WI38 (cell line): Measurements from ENCODE around the gene SYNJ2BP.

ENCODE experiments used
- H3K4me3 ChIP-seq: 2 replicates; pipeline ENCODE4 v1.5.1; 2011; ENCODE audit warnings: low read depth, mild to moderate bottlenecking, control low read depth, low read length
- CTCF ChIP-seq: IDR thresholded peaks from 2 replicates; pipeline ENCODE4 v1.5.1; 2012; ENCODE audit warnings: low read depth, mild to moderate bottlenecking, control low read depth, low read length

Gene SYNJ2BP

GRCh38 chr14:70398706-70399431 lies 18.0 kb downstream of the SYNJ2BP start:
- no peak for TF ChIP-seq CTCF
- H3K4me3 ChIP-seq = no peak overlapping the region

- no peak overlapping the region for H3K4me3 ChIP-seq
- no peak for TF ChIP-seq CTCF
Measured at GRCh38 chr14:70398280-70398679, 18.6 kb downstream of the SYNJ2BP start.

DNA sequence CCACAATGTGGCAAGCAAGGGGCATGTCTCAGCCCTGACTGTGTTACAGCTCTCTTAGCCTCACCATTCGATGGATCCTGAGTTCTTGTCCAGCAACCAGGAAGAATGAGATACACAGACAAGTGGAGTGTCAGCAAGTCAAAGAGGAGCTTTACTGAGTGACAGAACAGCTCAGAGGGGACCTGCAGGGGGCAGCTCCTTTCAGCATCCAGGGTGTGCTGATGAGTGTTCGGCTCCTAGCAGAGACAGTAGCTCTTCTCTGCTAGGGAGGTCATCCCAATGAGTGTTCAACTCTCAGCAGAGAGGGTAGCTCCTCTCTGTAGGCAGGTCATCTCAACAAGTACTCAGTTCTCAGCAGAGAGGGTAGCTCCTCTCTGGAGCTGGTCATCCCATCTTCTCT lies 19.1 kb downstream of the SYNJ2BP start:
- H3K4me3 ChIP-seq = no peak overlapping the region
- TF ChIP-seq CTCF = no peak

DNA sequence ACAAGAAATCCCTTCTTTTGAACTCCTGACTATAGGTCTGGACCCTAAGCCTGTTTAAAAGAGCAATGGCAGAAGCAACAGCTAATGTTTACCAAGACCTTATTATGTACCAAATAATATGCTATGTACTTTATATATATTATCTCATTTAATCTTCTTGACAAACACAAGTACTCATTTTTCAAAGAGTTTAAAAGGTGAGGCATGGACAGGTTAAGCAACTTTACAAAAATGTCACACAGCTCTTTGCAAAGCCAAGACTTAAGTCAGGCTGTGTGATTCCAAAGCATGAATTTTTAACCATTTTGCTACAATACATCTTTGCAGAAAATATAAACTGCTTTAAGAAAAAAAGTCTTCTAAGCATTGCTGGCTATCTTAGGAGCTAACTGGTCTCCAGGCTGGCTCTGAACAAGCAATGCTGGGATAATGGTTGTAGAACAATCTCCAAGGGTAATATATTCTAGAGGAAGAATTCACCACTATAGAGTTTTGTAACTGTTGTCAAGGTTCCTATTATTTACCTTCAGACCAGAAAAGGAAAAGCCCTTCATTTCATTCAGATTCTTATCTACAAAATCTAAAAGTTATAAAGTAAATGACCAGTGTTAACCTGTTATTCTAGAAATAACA lies 22.1 kb downstream of the SYNJ2BP start:
- TF ChIP-seq CTCF = no peak
- no peak overlapping the region for H3K4me3 ChIP-seq

DNA sequence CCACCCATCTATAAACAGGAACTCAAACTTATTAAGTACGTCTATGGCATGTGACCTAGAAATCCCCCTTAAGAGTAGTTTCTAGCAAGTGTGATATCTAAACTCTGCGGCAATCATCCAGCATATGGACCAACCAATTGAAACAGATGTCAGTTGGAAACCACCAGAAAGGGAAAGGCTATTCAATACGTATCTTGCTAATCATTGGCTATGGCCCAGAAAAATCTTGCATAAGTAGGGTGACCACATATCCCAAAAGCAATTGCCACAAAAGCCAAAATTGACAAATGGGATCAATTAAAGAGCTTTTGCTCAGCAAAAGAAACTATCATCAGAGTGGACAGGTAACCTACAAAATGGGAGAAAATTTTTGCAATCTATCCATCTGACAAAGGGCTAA lies 24.2 kb downstream of the SYNJ2BP start:
- no peak for TF ChIP-seq CTCF
- no peak overlapping the region for H3K4me3 ChIP-seq

GRCh38 chr14:70391493-70392391 lies 25.1 kb downstream of the SYNJ2BP start:
- TF ChIP-seq CTCF = no peak
- no peak overlapping the region for H3K4me3 ChIP-seq
